NCI-H524 (cell line): Measurements from ENCODE around the gene TENT4B.

Experiments used
- DNase-seq, 2 experiments: peaks; one replicate each; lab custom pipeline; 2025; lab: John Stamatoyannopoulos, UW

Gene TENT4B

DNA sequence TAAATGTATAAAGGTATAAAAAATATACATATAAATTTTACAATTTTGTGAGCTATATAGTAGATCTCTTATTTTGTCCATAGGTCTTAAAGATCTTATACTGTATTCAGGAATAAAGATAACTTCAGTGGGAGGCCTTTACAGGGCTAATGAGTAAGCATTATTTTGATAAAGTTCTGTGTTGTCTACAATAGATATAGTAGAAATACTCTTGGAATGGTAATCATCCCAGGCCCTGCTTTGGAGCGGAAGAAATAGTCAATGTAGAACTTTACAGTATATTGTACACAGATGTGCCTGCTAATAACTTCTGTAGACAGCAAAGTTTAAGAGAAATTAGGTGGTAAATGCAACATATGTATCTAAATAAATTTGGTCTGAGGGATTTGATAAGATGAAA is 42.6 kb downstream of the TENT4B start:
- no peak for DNase-seq

GRCh38 chr16:50197582-50197981 is 44.5 kb downstream of the TENT4B start:
- no peak for DNase-seq

DNA sequence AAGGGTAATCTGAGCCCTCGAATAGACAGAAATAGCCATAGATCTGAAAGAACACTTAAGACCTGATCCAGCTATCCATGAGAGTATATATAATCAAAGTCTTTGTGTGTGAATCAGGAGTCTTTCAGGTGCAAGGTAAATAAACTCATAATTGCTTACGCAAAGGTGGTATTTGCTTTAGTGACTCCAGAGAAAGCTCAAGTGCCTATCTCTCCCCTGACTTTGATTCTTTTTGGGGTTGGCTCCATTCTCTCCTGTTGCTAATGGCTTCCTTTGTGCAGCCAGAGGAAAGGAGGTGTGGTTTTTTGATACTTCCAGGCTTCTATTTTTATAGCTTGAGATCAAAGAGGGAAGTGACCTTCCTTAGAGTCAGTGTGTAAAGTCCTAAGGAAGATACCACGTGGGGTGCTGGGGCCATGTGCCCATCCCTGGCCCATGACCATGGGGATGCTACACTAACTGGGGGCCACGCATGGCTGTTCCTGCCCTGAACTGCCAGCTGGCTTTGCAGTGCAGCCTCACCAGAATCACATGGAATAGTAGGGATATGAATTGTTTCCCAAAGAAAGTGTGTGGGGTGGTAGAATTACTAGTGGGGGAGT is 45.8 kb downstream of the TENT4B start:
- no peak for DNase-seq

DNA sequence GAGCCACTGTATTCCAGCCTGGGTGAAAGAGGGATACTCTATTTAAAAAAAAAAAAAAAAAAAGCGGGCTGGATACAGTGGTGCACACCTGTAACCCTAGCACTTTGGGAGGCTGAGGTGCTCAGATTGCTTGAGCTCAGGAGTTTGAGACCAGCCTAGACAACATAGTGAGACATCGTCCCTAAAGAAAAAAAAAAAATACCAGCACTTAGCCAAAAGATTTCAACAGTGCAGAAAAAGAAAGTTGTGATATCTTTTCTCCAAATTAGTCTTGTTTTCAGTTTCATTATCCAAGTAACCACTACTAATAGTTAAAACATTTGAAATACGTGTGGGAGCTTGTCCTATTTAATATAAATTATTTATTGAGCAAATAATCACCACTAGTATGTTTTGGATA is 48.7 kb downstream of the TENT4B start:
- no peak for DNase-seq

DNA sequence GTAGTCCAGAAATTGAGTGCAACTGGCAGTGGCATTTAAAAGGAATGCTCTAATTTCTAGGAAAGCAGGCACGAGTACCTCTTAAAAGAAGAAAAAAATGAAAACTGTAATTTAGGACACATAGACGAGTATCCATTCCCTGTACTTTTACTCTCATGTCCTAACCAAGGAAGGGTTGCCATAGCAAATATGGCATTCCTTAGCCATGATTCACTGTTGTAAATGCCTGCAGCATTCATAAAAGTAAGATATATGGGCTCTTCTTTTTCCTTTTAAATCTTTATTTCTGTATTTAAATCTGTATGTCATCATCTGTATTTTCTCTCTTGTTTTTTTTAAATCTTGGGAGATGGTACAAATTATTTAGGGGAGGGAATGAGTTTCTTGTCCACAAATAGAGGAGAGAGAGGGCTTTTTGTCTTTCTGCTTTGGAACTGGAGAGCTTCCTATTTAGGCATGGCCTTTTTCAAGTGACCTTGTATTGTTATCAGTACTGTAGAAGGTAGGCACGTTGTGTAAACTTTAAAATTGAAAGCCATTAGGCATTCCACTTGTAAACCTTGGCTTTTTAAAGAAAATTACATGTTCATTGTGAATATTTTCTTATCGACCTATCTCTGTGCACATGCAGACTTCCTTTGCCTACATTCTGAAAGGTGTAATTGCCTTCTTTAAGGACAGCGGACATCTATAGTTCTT is 50.0 kb downstream of the TENT4B start:
- DNase-seq: no peak

- DNase-seq: no peak
Measured at GRCh38 chr16:50203681-50204080, 50.6 kb downstream of the TENT4B start.

GRCh38 chr16:50204453-50205108 is 51.5 kb downstream of the TENT4B start:
- DNase-seq: no peak

DNA sequence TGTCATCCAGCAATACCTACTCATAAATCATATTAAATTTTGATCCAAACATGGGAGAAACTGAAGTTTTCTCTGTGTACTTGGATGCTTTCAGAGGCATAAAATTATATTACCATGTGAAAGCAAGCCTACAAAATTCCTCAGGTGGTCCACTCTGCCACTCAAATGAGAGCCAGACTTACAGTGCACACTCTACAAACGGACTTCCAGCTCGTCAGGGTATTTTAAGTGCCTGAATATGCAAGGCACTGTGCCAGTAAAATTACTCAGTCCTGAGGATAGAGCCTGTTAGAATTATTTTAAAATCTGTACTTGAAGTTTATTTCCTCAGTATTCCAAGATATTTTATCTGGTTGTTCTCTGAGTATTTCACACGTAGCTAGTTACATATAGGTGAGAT is 54.5 kb downstream of the TENT4B start:
- no peak for DNase-seq

DNA sequence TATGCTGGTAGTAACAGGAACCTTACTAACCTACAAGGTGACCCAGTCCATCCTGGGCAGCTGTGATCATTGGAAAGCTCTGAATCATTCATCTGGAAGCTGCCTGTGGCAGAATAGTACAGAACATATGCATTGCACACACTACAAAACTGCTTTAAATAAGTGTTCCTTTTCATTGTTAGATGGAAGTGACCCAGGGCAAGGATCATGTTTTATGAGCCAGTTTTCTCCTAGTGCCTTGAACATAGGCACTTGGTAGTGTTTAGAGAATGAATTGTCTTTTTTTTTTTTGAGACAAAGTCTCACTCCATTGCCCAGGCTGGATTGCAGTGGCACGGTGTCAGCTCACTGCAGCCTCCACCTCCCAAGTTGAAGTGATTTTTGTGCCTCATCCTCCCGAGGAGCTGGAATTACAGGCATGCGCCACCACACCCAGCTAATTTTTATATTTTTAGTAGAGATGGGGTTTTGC is 55.4 kb downstream of the TENT4B start:
- DNase-seq: no peak

- peak in 1 of 2 experiments; percentile 35 for DNase-seq
Measured at GRCh38 chr16:50209546-50210265, 56.6 kb downstream of the TENT4B start.

- DNase-seq: peak; percentile 64 to 75
Measured at GRCh38 chr16:50210266-50211038, 57.3 kb downstream of the TENT4B start.

DNA sequence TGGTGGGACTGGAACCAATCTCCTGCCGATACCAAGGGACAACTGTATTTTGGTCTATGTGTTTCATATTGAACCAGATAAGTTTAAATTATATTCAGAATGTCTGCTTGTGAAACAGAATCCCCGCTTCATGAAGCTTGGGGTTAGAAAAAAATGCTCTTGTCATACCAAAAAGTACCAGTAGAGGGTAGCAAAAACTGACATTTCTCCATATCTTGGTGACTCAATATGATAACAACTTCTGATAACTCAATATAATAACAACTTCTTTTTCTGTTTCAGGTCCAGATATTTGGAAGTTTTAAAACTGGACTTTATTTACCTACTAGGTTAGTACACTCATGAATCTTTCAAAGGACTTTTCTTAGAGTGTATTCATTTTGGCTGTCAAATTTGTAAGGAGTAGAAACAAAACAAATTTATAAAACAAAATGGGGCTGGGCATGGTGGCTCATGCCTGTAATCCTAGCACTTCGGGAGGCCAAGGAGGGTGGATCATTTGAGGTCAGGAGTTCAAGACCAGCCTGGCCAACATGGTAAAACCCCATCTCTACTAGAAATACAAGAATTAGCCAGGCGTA is 60.9 kb downstream of the TENT4B start:
- DNase-seq: peak in 1 of 2 experiments; percentile 47

DNA sequence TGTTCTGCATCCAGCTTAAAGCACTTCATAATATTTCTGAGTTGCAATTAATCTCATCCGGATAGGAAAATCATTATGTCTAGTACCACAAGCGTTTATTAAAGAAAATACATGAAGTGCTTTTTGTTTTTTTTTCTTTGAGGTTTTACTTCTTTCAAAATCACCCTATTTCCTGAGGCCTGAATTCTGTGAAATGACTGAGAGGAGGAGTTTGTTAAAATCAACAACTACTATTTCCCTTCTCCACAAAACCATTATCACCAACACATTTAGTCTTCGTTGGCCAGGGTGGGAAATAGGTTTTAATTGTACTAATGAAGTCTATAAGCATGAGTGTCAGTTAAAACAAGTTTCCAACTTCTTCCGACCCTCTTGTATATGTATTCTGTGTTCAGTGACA is 62.6 kb downstream of the TENT4B start:
- no peak for DNase-seq

GRCh38 chr16:50216231-50216630 is 63.1 kb downstream of the TENT4B start:
- no peak for DNase-seq

GRCh38 chr16:50219402-50219975 is 66.4 kb downstream of the TENT4B start:
- DNase-seq: no peak

DNA sequence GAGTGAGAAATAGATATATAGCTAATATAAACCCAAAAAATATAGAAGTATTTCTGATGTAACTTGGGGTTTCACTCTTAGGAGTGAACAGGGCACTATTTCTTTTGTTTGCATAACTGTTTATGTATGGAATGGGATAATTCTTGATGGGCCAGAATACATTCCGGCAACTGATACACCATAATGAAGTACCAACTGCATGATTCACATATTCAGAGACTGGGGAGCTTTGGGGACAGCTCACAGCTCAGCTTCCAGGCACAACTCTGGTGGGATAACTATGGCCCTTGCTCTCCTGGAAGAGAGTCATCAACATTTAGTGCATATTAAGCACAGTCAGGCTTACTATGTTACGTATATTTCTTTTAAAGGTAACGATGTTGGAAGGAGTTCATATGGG is 71.2 kb downstream of the TENT4B start:
- DNase-seq: no peak

GRCh38 chr16:50227120-50227519 is 74.0 kb downstream of the TENT4B start:
- DNase-seq: no peak

DNA sequence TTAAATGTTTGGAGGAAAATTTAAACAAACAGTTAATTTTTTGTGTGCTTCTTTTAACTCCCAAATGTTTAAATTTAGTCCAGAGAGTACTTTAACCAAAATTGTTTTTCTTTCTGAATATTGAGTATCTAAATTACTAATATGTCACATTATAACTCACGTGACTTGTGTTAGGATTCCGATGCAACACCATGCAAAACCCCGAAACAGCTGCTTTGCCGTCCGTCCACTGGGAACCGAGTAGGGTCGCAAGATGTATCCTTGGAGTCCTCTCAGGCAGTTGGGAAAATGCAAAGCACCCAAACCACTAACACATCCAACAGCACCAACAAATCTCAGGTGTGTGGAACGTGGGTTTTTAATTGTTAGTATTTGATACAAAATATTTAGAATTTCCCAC is 74.6 kb downstream of the TENT4B start:
- no peak for DNase-seq

DNA sequence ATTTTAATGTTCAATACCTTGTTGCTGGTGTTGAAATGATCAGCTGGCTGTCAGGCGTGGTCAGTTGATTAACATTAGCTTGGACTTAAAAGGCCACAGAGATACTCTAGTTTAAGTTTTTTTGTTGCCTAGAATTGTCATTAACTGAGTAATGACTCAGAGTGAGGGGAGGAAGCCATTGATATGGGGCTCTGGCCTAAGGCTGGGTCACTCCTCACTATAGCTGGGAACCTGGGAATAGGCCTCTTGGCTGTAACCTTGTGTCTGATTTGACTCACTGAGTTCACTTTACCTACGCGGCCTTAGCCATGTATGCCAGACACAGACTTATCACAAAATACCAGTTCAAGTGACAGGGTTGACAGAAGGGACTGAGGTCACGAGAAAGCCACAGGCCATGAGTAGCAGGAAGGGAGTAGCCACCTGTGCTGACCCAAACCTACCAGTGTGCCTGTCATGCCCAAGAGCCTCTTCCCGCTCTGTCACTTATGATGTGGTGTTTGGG is 75.3 kb downstream of the TENT4B start:
- DNase-seq: no peak

DNA sequence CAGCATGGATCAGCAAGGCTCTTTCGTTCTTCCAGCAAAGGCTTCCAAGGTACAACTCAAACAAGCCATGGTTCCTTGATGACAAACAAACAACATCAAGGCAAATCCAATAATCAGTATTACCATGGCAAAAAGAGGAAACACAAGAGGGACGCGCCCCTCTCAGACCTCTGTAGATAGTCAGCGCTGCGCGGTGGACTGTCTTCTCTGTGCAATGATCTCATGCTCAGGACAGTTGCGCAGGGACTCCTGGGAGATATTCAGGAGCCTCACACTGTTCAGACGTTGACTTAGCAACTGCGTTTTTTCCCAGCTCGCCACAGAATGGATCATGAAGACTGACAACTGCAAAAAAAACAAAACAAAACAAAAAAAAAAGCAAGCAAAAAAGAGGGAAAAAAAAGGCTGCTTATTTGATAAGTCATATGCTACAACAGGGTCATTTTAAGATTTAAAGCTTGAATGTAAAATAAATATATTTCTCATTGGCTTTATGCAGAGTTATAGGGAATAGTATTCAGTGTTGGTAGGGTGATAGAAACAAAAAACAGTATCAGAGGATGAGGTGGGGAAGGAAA is 76.1 kb downstream of the TENT4B start:
- DNase-seq: no peak
